ENCODE results near the gene TPT1. TPM values are rescaled to one million over a fixed set of nuclear protein-coding genes. Genes with fewer than 3 reads are reported as not detected.

The TPT1 gene
- polyA plus RNA-seq, 1 experiment: 7,581 TPM

GRCh38 chr13:45316996-45317395 lies 24.0 kb downstream of the TPT1 start:
- Histone ChIP-seq H3K27ac (ENCODE audit: low read depth, low read length) (no peak overlapping the region), H3K27me3 (ENCODE audit: control insufficient read depth, insufficient read depth, low read length) (no peaks in the 10 kb centered on the region), H3K4me3 (ENCODE audit: low read depth, low read length) (no peak overlapping the region), H3K9me3 (ENCODE audit: control insufficient read depth, insufficient read depth, low read length) (no peaks in the 10 kb centered on the region)
- TF ChIP-seq, protein P1, sequence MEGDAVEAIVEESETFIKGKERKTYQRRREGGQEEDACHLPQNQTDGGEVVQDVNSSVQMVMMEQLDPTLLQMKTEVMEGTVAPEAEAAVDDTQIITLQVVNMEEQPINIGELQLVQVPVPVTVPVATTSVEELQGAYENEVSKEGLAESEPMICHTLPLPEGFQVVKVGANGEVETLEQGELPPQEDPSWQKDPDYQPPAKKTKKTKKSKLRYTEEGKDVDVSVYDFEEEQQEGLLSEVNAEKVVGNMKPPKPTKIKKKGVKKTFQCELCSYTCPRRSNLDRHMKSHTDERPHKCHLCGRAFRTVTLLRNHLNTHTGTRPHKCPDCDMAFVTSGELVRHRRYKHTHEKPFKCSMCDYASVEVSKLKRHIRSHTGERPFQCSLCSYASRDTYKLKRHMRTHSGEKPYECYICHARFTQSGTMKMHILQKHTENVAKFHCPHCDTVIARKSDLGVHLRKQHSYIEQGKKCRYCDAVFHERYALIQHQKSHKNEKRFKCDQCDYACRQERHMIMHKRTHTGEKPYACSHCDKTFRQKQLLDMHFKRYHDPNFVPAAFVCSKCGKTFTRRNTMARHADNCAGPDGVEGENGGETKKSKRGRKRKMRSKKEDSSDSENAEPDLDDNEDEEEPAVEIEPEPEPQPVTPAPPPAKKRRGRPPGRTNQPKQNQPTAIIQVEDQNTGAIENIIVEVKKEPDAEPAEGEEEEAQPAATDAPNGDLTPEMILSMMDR (IDR thresholded peaks at IDR 0.05; ENCODE audit: low read depth, low read length): no peak
- ChIA-PET CTCF (interaction anchor here (0.7 kb wide), 1 partner anchor 251 kb away, joined by 3 read pairs; no protein-coding TSS in a partner anchor), POLR2A (interaction anchor here (1.4 kb wide), 1 partner anchor 13 kb away, joined by 4 read pairs; no protein-coding TSS in a partner anchor)
- DNase-seq (ENCODE audit: low read depth, low spot score): no peak

- DNase-seq (ENCODE audit: low read depth, low spot score): no peak
- ChIA-PET CTCF (interaction anchor here (0.7 to 0.9 kb wide), 2 partner anchors 35 to 250 kb away, joined by 3 read pairs; no protein-coding TSS in a partner anchor), POLR2A (interaction anchor here (0.6 to 1.4 kb wide), 2 partner anchors 12 to 13 kb away, joined by 3 to 4 read pairs; no protein-coding TSS in a partner anchor)
- peak overlapping the region; percentile 31 for H3K27ac ChIP-seq (ENCODE audit: low read depth, low read length)
- H3K4me3 ChIP-seq (ENCODE audit: low read depth, low read length): no peak overlapping the region
- TF ChIP-seq, protein P1 (IDR thresholded peaks at IDR 0.05; ENCODE audit: low read depth, low read length): no peak
- H3K9me3 ChIP-seq (ENCODE audit: control insufficient read depth, insufficient read depth, low read length): no peaks in the 10 kb centered on the region
- H3K27me3 ChIP-seq (ENCODE audit: control insufficient read depth, insufficient read depth, low read length): no peaks in the 10 kb centered on the region
Measured at GRCh38 chr13:45316338-45316737, 24.6 kb downstream of the TPT1 start.

- Histone ChIP-seq H3K9me3 (ENCODE audit: control insufficient read depth, insufficient read depth, low read length) (no peaks in the 10 kb centered on the region), H3K27ac (ENCODE audit: low read depth, low read length) (peak overlapping the region; percentile 21), H3K4me3 (ENCODE audit: low read depth, low read length) (no peak overlapping the region), H3K27me3 (ENCODE audit: control insufficient read depth, insufficient read depth, low read length) (no peaks in the 10 kb centered on the region)
- POLR2A ChIA-PET: interaction anchor here (0.5 to 1.4 kb wide), 4 partner anchors 11 to 203 kb away, joined by 3 to 5 read pairs (median 4); no protein-coding TSS in a partner anchor
- CTCF ChIA-PET: interaction anchor here (0.9 kb wide), 1 partner anchor 35 kb away, joined by 3 read pairs; no protein-coding TSS in a partner anchor
- no peak for DNase-seq (ENCODE audit: low read depth, low spot score)
- TF ChIP-seq, protein P1 (IDR thresholded peaks at IDR 0.05; ENCODE audit: low read depth, low read length): no peak
Measured at GRCh38 chr13:45315520-45316167, 25.3 kb downstream of the TPT1 start.

DNA sequence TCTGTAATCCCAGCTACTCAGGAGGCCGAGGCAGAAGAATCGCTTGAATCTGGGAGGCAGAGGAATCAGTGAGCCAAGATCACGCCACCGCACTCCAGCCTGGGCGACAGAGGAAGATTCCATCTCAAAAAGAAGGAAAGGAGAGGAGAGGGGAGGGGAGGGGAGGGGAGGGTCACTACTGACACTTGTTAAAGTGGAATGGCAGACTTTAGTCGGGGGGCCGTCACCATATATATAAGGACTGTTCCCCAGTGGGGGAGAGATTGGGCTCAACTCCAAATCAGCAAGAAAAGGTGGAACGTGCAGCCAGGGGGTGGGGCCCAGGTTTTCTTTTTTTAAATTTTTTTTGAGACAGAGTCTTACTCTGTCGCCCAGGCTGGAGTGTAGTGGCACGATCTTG lies 26.2 kb downstream of the TPT1 start:
- POLR2A ChIA-PET: interaction anchor here (0.5 to 0.6 kb wide), 2 partner anchors 12 to 202 kb away, joined by 3 to 5 read pairs; no protein-coding TSS in a partner anchor
- H3K9me3 ChIP-seq (ENCODE audit: control insufficient read depth, insufficient read depth, low read length): no peaks in the 10 kb centered on the region
- DNase-seq (ENCODE audit: low read depth, low spot score): no peak
- CTCF ChIA-PET: interaction anchor here (0.8 kb wide), 1 partner anchor 281 kb away, joined by 3 read pairs; no protein-coding TSS in a partner anchor
- H3K27me3 ChIP-seq (ENCODE audit: control insufficient read depth, insufficient read depth, low read length): no peaks in the 10 kb centered on the region
- H3K27ac ChIP-seq (ENCODE audit: low read depth, low read length): no peak overlapping the region
- H3K4me3 ChIP-seq (ENCODE audit: low read depth, low read length): no peak overlapping the region
- TF ChIP-seq, protein P1 (IDR thresholded peaks at IDR 0.05; ENCODE audit: low read depth, low read length): no peak

All from AG04450 (cell line).